Tibial artery (tissue), 4 donors: ENCODE data around the gene RIN1.

Experiments
- DNase-seq, 2 donors: peaks; one replicate each; pipeline ENCODE4 v3.0.0-alpha.2; 2019
- H3K27ac ChIP-seq, 2 donors: fragments of 200-600 bp; sonication (generic) in 1 of 2; 1 replicate in 1 of 2; 2 replicates in 1 of 2; pipeline ENCODE4 v1.5.1; 2018 to 2019; ENCODE audit warnings: mild to moderate bottlenecking in 1 of 2
- H3K27me3 ChIP-seq, 2 donors: fragments of 200-600 bp; sonication (generic) in 1 of 2; one replicate each; pipeline versions ENCODE4 v1.5.1 to v1.6.0; 2016 to 2019
- H3K36me3 ChIP-seq, 3 donors: fragments of 200-600 bp; sonication (generic) in 2 of 3; one replicate each; pipeline ENCODE4 v1.5.1; 2016 to 2019; ENCODE audit warnings: mild to moderate bottlenecking in 2 of 3
- H3K4me1 ChIP-seq, 4 donors: fragments of 200-600 bp; sonication (generic) in 2 of 4; 1 replicate in 3 of 4; 2 replicates in 1 of 4; pipeline ENCODE4 v1.5.1; 2016 to 2019
- H3K4me3 ChIP-seq, 2 donors: fragments of 200-600 bp; sonication (generic) in 1 of 2; 1 replicate in 1 of 2; 2 replicates in 1 of 2; pipeline ENCODE4 v1.5.1; 2018 to 2019; ENCODE audit warnings: mild to moderate bottlenecking in 2 of 2
- H3K9me3 ChIP-seq, 3 donors: fragments of 200-600 bp; sonication (generic) in 1 of 3; one replicate each; pipeline ENCODE4 v1.5.1; 2016 to 2019
- CTCF ChIP-seq, 2 experiments: fragments of 200-600 bp in 1 of 2; fragments of 450-650 bp in 1 of 2; IDR thresholded peaks; one replicate each; pipeline ENCODE4 v1.5.1; 2017 to 2019; ENCODE audit warnings: antibody characterized with exemption in 2 of 2, mild to moderate bottlenecking in 1 of 2, moderate library complexity in 1 of 2
- intact Hi-C: fragments of 100-400 bp; cut with DNase I; formaldehyde crosslinking; loops from one replicate; pipeline ENCODE4 v1.15.0; 2023; ENCODE audit warnings: low total_unique reads

Gene RIN1

GRCh38 chr11:66318600-66318970 is 17.6 kb downstream of the RIN1 start:
- Histone ChIP-seq H3K36me3 (no peaks in the 10 kb centered on the region), H3K27me3 (peaks cover 0 to 46% of the 10 kb centered on the region in 2 donors), H3K9me3 (no peaks in the 10 kb centered on the region), H3K4me3 (no peak overlapping the region), H3K27ac (no peak overlapping the region), H3K4me1 (peaks cover 0 to 36% (median 24%) of the 10 kb centered on the region in 4 donors)
- no peak for TF ChIP-seq CTCF (IDR thresholded peaks at IDR 0.05)
- no peak for DNase-seq
- intact Hi-C loops: no loop called here

GRCh38 chr11:66317723-66318599 is 18.3 kb downstream of the RIN1 start:
- no peak overlapping the region for H3K27ac ChIP-seq
- peak overlapping the region in 1 of 2 donors; percentile 59 for H3K4me3 ChIP-seq
- H3K36me3 ChIP-seq: no peaks in the 10 kb centered on the region
- intact Hi-C loops: no loop called here
- peaks cover 0 to 43% (median 29%) of the 10 kb centered on the region in 4 donors for H3K4me1 ChIP-seq
- TF ChIP-seq CTCF (IDR thresholded peaks at IDR 0.05): no peak
- peaks cover 0 to 47% of the 10 kb centered on the region in 2 donors for H3K27me3 ChIP-seq
- H3K9me3 ChIP-seq: no peaks in the 10 kb centered on the region
- DNase-seq: peak in 1 of 2 donors; percentile 65

GRCh38 chr11:66317322-66317722 is 18.9 kb downstream of the RIN1 start:
- no peak for DNase-seq
- Histone ChIP-seq H3K36me3 (no peaks in the 10 kb centered on the region), H3K4me3 (peak overlapping the region; percentile 44 to 59), H3K4me1 (peaks cover 0 to 46% (median 33%) of the 10 kb centered on the region in 4 donors), H3K27me3 (peaks cover 0 to 44% of the 10 kb centered on the region in 2 donors), H3K9me3 (no peaks in the 10 kb centered on the region), H3K27ac (peak overlapping the region; percentile 36 to 54)
- no peak for TF ChIP-seq CTCF (IDR thresholded peaks at IDR 0.05)
- intact Hi-C loops: no loop called here

- intact Hi-C loops: no loop called here
- Histone ChIP-seq H3K9me3 (no peaks in the 10 kb centered on the region), H3K4me3 (peak within 1 kb of the TSS; percentile 44 to 59), H3K27me3 (peaks cover 0 to 44% of the 10 kb centered on the region in 2 donors), H3K4me1 (peaks cover 0 to 46% (median 35%) of the 10 kb centered on the region in 4 donors), H3K36me3 (no peaks in the 10 kb centered on the region), H3K27ac (peak within 1 kb of the TSS; percentile 36 to 54)
- peak; percentile 57 to 84 for DNase-seq
- TF ChIP-seq CTCF (IDR thresholded peaks at IDR 0.05): no peak
These were observed 19.4 kb downstream of the RIN1 start, which contains the start of gene CD248 for GRCh38 chr11:66316849-66317251. Gene CD248 (minus strand): TSS chr11:66317044. CDS start chr11:66317027, 17 bp downstream.

- no peak for DNase-seq
- Histone ChIP-seq H3K27ac (peak overlapping the region; percentile 36 to 54), H3K4me1 (peaks cover 0 to 50% (median 35%) of the 10 kb centered on the region in 4 donors), H3K36me3 (no peaks in the 10 kb centered on the region), H3K4me3 (peak overlapping the region; percentile 44 to 59), H3K9me3 (no peaks in the 10 kb centered on the region), H3K27me3 (peaks cover 0 to 44% of the 10 kb centered on the region in 2 donors)
- TF ChIP-seq CTCF (IDR thresholded peaks at IDR 0.05): no peak
- intact Hi-C loops: no loop called here
These were observed 20.1 kb downstream of the RIN1 start for GRCh38 chr11:66315921-66316811.
